HepG2 (cell line): ENCODE measurements around the gene PSD. TPM values are rescaled to one million over a fixed set of nuclear protein-coding genes. Genes with fewer than 3 reads are reported as not detected.

Experiments
- ARNT ChIP-seq: fragments of 450-650 bp; IDR thresholded peaks from 2 replicates; pipeline ENCODE4 v1.6.1; 2017
- ATF5 ChIP-seq: sonication (generic); formaldehyde crosslinking; IDR thresholded peaks from 2 replicates; pipeline ENCODE4 v1.4.0; 2020; ENCODE audit warnings: mild to moderate bottlenecking, low read depth, missing genetic modification reagents
- ATF7-NPFF ChIP-seq: sonication (generic); formaldehyde crosslinking; IDR thresholded peaks from 2 replicates; pipeline ENCODE4 v1.8.1; 2023; ENCODE audit warnings: mild to moderate bottlenecking, low read depth, missing genetic modification reagents, moderate library complexity
- GRHL1 ChIP-seq: sonication (generic); formaldehyde crosslinking; conservative IDR thresholded peaks from 2 replicates; pipeline ENCODE4 v1.8.0; 2022; ENCODE audit warnings: missing genetic modification reagents
- KLF16 ChIP-seq, 2 experiments: sonication (generic) in 1 of 2; formaldehyde crosslinking in 1 of 2; IDR thresholded peaks; 2 replicates each; pipeline versions ENCODE4 v1.6.1 to v1.8.0; 2016 to 2023; ENCODE audit warnings: missing genetic modification reagents in 2 of 2, missing compliant biosample characterization in 1 of 2
- MBNL3 ChIP-seq: fragments of 250-450 bp; sonication (Bioruptor Pico); conservative IDR thresholded peaks from 2 replicates; pipeline ENCODE4 v1.8.0; 2022; ENCODE audit warnings: mild to moderate bottlenecking, inconsistent platforms
- MXD1 ChIP-seq: sonication (generic); formaldehyde crosslinking; IDR thresholded peaks from 2 replicates; pipeline ENCODE4 v1.4.0; 2020; ENCODE audit warnings: mild to moderate bottlenecking, missing genetic modification reagents
- MYC ChIP-seq: sonication (generic); formaldehyde crosslinking; IDR thresholded peaks from 2 replicates; pipeline ENCODE4 v1.9.0; 2021; ENCODE audit warnings: missing genetic modification reagents, borderline replicate concordance
- NR1H2 ChIP-seq: sonication (generic); formaldehyde crosslinking; IDR thresholded peaks from 2 replicates; pipeline ENCODE4 v1.8.1; 2022; ENCODE audit warnings: low read depth, missing genetic modification reagents, borderline replicate concordance
- PHF8 ChIP-seq: sonication (generic); formaldehyde crosslinking; IDR thresholded peaks from 2 replicates; pipeline ENCODE4 v1.5.0; 2020; ENCODE audit warnings: missing genetic modification reagents
- SALL2 ChIP-seq: sonication (generic); formaldehyde crosslinking; IDR thresholded peaks from 2 replicates; pipeline ENCODE4 v1.8.1; 2023; ENCODE audit warnings: mild to moderate bottlenecking, missing genetic modification reagents, inconsistent platforms
- SP4 ChIP-seq: sonication (generic); formaldehyde crosslinking; IDR thresholded peaks from 2 replicates; pipeline ENCODE4 v1.8.1; 2023; ENCODE audit warnings: mild to moderate bottlenecking, missing genetic modification reagents
- SRF ChIP-seq: IDR thresholded peaks from 2 replicates; pipeline ENCODE4 v1.6.1; 2011; ENCODE audit warnings: mild to moderate bottlenecking, low read depth, low read length, moderate library complexity
- SSRP1 ChIP-seq: IDR thresholded peaks from 2 replicates; pipeline ENCODE4 v1.6.1; 2016; ENCODE audit warnings: control low read depth
- TP53 ChIP-seq: sonication (generic); formaldehyde crosslinking; conservative IDR thresholded peaks from 2 replicates; pipeline ENCODE4 v1.4.0; 2020; ENCODE audit warnings: missing genetic modification reagents
- ZBTB33 ChIP-seq: sonication (generic); formaldehyde crosslinking; IDR thresholded peaks from 2 replicates; pipeline ENCODE4 v1.4.0; 2020; ENCODE audit warnings: missing genetic modification reagents
- ZBTB7B ChIP-seq: sonication (generic); formaldehyde crosslinking; IDR thresholded peaks from 2 replicates; pipeline ENCODE4 v1.4.0; 2020; ENCODE audit warnings: missing genetic modification reagents
- ZKSCAN5 ChIP-seq: sonication (generic); formaldehyde crosslinking; IDR thresholded peaks from 2 replicates; pipeline ENCODE4 v1.5.1; 2020; ENCODE audit warnings: mild to moderate bottlenecking, missing genetic modification reagents
- ZNF124 ChIP-seq: sonication (generic); formaldehyde crosslinking; IDR thresholded peaks from 2 replicates; pipeline ENCODE4 v1.4.0; 2020; ENCODE audit warnings: missing genetic modification reagents
- ZSCAN25 ChIP-seq: sonication (generic); formaldehyde crosslinking; IDR thresholded peaks from 2 replicates; pipeline ENCODE4 v1.8.0; 2022; ENCODE audit warnings: mild to moderate bottlenecking, missing genetic modification reagents
- ZSCAN31 ChIP-seq: sonication (generic); formaldehyde crosslinking; IDR thresholded peaks from 2 replicates; pipeline ENCODE4 v1.5.0; 2020; ENCODE audit warnings: low read depth, mild to moderate bottlenecking, missing genetic modification reagents
- polyA plus RNA-seq, 8 experiments: library from polyadenylated mRNA; depleted of rRNA in 3 of 8; stranded (reverse) in 7 of 8; unstranded in 1 of 8; fragments of >200 nt; fragmentation: Illumina TruSeq in 4 of 8; extraction: Trizol in 4 of 8; gene quantifications; 2 replicates each; pipeline versions ENCODE4 v1.2.1 to v1.2.3, GENCODE V29; 2011 to 2016; ENCODE audit warnings: low read depth in 4 of 8, missing spikeins in 1 of 8, mixed read lengths in 1 of 8; ENCODE audit not compliant: insufficient read depth in 1 of 8
- total RNA-seq, 5 experiments: library from RNA; depleted of rRNA; stranded (reverse); fragments of >200 nt; fragmentation: Illumina TruSeq; extraction: Trizol; gene quantifications; 2 replicates each; pipeline ENCODE4 v1.2.3, GENCODE V29; 2016; ENCODE audit warnings: low read depth in 1 of 5
- TF ChIP-seq, protein P1 (sequence below): sonication (generic); formaldehyde crosslinking; IDR thresholded peaks from 2 replicates; pipeline ENCODE4 v1.5.0; 2020; ENCODE audit warnings: missing genetic modification reagents

Gene PSD
- total and polyA plus RNA-seq, 2 of the 13 experiments (the other 11 are each of a cell fraction or from before 2014, with no cell fraction given) = 0.35 to 0.58 TPM

GRCh38 chr10:102422545-102423129 lies 4.1 kb upstream of the PSD start (continued):
- TF ChIP-seq GRHL1 (CRISPR knock-in tag) (no peak), SP4 (CRISPR knock-in tag) (no peak), NR1H2 (CRISPR knock-in tag) (peak; percentile 44; the same call in 1 of the 2 replicates), ZSCAN25 (CRISPR knock-in tag) (peak; percentile 55; the same call in 1 of the 2 replicates), TP53 (CRISPR knock-in tag) (no peak; the same call in 1 of the 2 replicates), MXD1 (CRISPR knock-in tag) (peak; percentile 54; the same call in 1 of the 2 replicates), ZSCAN31 (CRISPR knock-in tag) (peak; percentile 76; the same call in 1 of the 2 replicates), PHF8 (CRISPR knock-in tag) (peak; percentile 62), ARNT (no peak), ATF7-NPFF (CRISPR knock-in tag) (peak; percentile 90), SALL2 (CRISPR knock-in tag) (peak; percentile 85), MBNL3 (no peak), ZBTB7B (CRISPR knock-in tag) (peak; percentile 37; the same call in 1 of the 2 replicates), ZBTB33 (CRISPR knock-in tag) (peak; percentile 76), ATF5 (CRISPR knock-in tag) (peak; percentile 92), MYC (CRISPR knock-in tag) (peak; percentile 97), SSRP1 (CRISPR knock-in tag) (peak; percentile 66; the same call in 1 of the 2 replicates), SRF (no peak), ZKSCAN5 (CRISPR knock-in tag) (peak; percentile 64; the same call in 1 of the 2 replicates), ZNF124 (CRISPR knock-in tag) (no peak), KLF16 (CRISPR knock-in tag; IDR thresholded peaks at IDR 0.05) (peak in 1 of 2 experiments; percentile 57; a peak in 1 of 4 replicates)
- TF ChIP-seq, protein P1, sequence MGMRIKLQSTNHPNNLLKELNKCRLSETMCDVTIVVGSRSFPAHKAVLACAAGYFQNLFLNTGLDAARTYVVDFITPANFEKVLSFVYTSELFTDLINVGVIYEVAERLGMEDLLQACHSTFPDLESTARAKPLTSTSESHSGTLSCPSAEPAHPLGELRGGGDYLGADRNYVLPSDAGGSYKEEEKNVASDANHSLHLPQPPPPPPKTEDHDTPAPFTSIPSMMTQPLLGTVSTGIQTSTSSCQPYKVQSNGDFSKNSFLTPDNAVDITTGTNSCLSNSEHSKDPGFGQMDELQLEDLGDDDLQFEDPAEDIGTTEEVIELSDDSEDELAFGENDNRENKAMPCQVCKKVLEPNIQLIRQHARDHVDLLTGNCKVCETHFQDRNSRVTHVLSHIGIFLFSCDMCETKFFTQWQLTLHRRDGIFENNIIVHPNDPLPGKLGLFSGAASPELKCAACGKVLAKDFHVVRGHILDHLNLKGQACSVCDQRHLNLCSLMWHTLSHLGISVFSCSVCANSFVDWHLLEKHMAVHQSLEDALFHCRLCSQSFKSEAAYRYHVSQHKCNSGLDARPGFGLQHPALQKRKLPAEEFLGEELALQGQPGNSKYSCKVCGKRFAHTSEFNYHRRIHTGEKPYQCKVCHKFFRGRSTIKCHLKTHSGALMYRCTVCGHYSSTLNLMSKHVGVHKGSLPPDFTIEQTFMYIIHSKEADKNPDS (CRISPR knock-in tag) = no peak
